ENCODE results near the gene FGGY.

GRCh38 chr1:59643526-59643925 is 346.6 kb downstream of the FGGY start:
- no peak for TF ChIP-seq GATA2 (IDR thresholded peaks at IDR 0.05; ENCODE audit: insufficient read depth, insufficient read length, low read depth, low read length)
- no peak for TF ChIP-seq CTCF (IDR thresholded peaks at IDR 0.05; ENCODE audit: extremely low read depth in 1 of 2, insufficient read depth in 1 of 2, low read depth in 1 of 2, low read length in 2 of 2)
- no peak for TF ChIP-seq EZH2 (IDR thresholded peaks at IDR 0.05; ENCODE audit: borderline replicate concordance, low read depth, low read length, severe bottlenecking)
- TF ChIP-seq POLR2AphosphoS5 (IDR thresholded peaks at IDR 0.05; ENCODE audit: insufficient read depth, low read depth, low read length): no peak
- no peak for TF ChIP-seq POLR2A (IDR thresholded peaks at IDR 0.05; ENCODE audit: low read depth, low read length)

Data from endothelial cell of umbilical vein (primary cell).